HTERT RPE-1 (cell line): ENCODE measurements around the gene PRR36.

Experiments used
- in situ Hi-C: fragments of 300-500 bp; cut with MboI; formaldehyde crosslinking; loops from 4 replicates; pipeline ENCODE4 v1.14.3; 2020; ENCODE audit warnings: low sequenced_read_pairs

Gene PRR36

DNA sequence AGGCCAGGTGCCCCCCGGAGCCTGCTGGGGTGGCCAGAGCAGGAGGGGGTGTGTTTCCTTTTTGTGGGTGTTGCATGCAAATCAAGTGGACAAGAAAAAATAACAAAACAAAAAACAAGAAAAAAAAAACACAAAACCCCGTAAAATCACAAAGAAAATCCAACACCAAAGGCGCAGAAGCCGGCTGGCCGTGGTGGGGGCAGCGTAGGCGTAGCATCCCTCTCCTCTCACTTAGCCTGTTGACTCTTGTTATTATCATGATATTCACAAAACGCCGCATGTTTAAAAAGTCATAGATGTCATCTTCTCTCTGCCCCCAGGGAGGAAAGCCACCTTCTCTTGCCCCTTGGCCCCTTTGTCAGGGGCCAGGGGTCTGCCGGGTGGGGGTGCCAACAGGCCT lies 39.5 kb upstream of the PRR36 start:
- in situ Hi-C loops = no loop called here

DNA sequence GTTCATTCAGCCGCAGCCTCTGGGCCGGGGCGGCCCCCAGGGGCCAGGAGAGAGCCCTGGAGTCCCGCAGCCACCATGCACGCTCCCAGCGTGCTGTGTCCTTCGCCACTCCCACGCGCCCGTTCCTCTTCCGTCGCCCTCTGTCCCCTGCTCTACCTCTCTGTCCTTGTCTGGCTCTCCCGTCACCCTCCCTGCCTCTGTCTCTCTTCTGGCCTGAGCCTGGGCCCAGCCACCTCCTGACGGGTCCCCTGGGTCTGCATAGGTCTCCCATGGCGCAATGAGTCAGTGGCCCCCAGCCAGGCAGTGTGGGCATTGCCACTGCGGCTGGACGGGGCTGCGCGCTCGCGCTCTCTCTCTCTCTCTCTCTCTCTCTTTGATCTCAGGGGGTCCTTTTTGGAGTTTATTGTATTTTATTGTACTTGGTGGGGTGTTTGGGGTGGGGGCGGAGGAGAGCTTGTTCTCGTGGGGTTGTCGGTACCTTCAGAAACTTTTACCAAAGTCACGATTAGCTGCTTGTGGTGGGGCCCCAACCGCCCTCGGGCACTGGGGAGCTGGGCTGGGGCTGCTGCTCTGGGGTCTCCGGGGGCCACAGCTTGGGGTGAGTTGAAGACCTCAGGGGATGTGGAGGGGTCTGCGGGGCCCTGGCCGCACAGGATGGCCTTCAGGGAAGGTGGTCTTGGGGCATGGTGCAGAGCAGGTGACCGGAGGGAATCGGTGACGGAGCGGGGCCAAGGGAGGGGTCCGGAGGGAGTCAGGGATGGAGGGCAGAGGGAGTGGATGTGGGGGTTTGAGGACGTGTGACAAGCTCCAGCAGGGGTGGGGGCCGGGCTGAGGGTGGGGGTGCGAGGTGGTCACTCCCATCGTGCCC lies 38.7 kb upstream of the PRR36 start:
- in situ Hi-C loops = no loop called here

GRCh38 chr19:7912144-7912696 lies 38.0 kb upstream of the PRR36 start:
- in situ Hi-C loops = no loop called here

GRCh38 chr19:7911508-7912143 lies 37.4 kb upstream of the PRR36 start:
- in situ Hi-C loops = no loop called here

DNA sequence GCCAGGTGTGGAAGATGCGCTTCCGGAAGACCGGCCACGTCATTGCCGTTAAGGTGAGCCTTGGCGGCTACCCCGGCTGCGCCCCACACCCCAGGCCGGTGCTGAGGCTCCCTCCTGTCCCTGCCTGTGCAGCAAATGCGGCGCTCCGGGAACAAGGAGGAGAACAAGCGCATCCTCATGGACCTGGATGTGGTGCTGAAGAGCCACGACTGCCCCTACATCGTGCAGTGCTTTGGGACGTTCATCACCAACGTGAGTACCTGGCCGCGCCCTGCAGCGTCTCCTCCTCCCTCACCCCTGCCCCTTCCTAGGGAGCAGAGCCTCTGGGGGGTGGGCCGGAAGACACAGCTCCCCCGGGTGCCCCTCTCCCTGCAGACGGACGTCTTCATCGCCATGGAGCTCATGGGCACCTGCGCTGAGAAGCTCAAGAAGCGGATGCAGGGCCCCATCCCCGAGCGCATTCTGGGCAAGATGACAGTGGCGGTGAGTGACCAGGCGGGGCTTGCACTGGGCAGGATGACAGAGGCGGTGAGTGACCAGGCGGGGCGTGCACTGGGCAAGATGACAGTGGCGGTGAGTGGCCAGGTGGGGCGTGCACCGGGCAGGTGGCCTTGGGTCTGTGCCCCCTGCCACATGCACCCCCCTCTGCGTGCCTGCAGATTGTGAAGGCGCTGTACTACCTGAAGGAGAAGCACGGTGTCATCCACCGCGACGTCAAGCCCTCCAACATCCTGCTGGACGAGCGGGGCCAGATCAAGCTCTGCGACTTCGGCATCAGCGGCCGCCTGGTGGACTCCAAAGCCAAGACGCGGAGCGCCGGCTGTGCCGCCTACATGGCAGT lies 36.4 kb upstream of the PRR36 start:
- in situ Hi-C loops = no loop called here

DNA sequence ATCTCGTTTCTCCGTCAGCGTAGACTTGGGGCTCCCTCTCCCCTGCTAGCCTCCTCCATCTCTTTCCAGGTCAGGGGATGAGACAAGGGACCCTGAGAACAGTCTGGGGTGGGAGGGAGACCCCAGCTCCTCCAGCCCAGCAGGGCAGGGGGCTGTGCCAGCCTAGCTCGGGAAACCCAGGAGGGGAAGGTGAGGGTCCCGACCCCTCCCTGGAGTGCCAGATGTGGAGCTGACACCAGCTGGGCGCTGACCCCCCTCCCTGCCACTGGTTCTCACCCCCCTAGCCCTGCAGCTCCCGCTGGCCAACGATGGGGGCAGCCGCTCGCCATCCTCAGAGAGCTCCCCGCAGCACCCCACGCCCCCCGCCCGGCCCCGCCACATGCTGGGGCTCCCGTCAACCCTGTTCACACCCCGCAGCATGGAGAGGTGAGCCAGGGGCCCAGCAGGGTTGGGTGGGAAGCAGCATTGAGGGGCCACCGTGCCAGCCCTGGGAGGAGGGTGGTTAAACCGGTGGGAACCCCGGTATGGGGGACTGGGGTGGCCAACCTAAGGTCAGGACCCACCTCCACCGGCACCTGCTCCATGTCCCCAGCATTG lies 35.4 kb upstream of the PRR36 start:
- in situ Hi-C loops = no loop called here

DNA sequence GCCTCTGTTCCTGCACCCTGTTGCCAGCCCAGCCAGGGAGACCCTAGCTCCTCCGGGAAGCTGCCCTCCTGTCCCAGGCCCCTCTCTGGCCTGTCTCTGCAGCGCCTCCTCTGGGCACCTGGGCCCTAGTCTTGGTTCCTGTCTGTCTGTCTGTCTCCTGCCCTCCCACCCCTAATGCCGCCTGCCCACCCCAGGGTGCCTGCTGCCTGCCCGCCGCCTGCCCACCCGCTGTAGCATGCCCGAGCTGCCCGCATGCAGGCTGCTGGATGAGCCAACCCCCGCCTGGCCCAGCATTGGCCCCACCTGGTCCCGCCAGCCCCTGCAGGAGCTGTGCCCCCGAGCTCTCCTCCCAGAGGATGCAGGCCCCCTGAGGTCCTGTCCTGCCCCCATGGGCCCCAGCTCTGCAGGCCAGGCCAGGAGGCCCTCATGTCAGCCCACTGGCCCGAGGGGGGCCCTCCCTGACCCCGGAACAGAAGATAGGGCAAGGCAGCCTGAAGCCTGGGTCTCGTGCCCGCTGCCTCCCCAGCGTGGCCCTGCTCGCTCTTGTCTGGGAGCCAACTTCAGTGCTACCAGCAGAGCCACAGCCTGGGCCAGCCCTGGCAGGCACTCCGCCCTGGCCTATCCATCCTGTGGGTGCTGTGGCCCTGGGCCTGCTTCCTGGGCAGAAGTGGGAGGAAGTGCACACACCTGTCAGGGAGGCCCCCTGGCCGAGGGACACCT lies 34.7 kb upstream of the PRR36 start:
- in situ Hi-C loops = no loop called here

- in situ Hi-C loops = no loop called here
Measured at GRCh38 chr19:7908078-7908699, 34.0 kb upstream of the PRR36 start.

DNA sequence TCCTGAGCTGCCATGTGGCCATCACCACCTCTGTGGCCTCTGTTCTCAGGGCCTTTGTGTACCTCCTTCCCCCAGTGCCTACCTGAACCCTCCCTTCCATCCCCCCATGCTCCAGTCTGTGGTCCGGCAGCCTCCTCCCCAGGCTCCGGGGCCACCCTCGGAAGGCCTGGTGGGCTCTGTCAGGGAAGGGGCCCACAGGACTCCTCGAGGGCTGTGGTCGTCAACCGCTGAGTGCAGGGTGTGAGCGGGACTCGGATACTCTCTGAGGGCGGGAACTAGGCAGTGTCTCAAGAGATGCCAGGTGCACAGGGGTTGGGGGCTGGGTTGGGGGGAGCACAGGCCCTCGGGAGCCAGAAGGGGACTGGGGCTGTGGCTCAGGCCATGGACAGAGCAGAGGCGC lies 33.4 kb upstream of the PRR36 start:
- in situ Hi-C loops = no loop called here

GRCh38 chr19:7907122-7907521 lies 32.9 kb upstream of the PRR36 start:
- in situ Hi-C loops = no loop called here

DNA sequence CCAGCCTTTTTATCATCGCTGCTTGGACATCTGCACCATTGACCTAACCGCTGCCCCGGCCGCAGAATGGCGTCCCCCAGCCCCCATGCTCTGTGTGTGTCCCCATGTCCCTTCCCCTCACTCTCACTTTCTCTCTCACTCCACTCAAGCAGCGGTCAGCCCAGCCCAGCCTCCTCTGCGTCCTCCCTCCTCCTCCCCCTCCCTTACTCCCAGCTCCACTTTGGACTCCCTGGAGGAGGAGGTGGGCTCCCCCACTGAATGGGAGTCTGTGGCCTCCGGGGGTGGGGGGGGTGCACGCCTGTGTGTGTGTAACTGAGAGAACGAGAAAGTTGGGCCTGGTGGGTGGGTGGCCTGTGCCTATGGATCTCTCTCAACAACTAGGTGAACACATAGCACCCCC lies 31.7 kb upstream of the PRR36 start:
- in situ Hi-C loops = no loop called here

- in situ Hi-C loops = no loop called here
Measured at GRCh38 chr19:7905268-7905667, 31.1 kb upstream of the PRR36 start.

DNA sequence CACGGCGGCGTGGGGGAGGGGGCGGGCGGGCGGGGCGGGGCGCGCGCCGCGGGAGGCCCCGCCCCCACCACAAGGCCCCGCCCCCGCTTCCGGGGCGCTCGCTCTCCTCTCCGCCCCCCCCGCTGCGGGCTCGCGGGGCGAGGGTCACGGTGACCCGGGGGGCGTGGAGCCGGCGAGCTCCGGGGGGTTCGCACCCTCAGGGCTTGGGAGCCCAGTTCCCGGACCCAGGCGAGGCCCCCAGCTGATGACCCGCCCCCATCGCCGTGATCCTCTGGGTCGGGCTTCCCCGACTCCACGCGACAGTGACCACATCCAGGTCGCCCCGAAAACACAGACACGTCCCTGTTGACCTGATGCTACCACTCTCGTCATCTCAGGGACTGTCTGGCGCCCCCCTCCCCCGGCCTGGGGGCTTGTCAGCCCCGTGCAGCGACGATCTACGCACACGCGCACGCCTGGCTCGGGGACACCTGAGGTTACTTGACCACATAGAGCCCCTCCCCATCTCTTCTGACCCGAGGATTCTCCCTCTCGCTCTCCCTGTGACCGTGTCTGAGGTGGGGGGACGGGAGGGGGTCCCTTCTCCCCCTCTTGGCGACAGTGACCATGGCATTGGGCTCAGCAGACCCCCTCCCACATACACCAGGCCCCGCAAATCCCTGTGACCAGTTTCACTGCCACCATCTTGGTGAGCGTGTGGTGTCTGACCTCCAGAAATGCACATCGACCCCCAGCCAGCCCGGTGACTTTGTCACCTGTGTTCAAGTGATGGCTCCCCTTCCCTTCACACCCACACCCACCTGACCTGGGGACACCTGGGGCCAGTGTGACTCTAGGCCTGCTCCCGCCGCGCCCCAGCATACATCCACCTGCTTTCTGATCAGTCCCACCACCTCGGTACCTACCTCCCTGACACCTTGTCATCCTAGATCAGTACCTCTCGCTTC lies 30.2 kb upstream of the PRR36 start:
- in situ Hi-C loops = no loop called here

DNA sequence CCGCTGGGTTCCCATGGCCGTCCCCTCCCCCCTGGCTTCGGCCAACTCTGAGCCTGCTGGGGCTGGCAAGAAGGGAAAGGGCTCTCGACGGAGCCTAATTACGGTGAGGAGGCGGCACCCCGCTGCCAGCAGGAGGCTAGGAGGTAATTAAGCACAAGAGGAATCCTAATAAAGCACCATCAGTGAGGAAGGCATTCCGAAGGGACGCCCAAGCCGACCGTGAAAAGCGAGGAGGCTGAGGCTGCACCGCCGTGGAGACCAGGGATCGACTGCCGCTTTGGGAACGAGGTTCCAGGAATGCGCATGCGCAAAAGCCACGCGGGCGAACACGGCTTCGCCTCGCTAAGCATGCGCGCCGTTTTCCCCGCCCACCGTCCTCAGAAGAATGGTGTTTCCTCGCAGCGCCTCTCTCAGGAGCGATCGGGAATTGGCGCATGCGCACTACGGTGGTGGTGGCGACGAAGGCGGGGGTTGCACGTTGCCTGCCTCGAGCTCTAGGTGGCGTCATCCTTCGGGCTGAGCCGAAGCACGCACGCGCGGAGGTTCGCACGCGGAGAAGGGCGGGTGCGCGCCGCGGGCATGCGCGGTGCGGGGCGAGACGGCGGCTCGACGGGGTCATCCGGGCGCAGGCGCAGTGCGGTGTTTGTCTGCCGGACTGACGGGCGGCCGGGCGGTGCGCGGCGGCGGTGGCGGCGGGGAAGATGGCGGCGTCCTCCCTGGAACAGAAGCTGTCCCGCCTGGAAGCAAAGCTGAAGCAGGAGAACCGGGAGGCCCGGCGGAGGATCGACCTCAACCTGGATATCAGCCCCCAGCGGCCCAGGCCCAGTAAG lies 29.3 kb upstream of the PRR36 start, which contains the start of gene MAP2K7:
TSS of gene MAP2K7 (plus strand) at position 634 of the 830 bp plus-strand sequence. CDS start at position 702, 68 bp downstream.
- in situ Hi-C loops = no loop called here

DNA sequence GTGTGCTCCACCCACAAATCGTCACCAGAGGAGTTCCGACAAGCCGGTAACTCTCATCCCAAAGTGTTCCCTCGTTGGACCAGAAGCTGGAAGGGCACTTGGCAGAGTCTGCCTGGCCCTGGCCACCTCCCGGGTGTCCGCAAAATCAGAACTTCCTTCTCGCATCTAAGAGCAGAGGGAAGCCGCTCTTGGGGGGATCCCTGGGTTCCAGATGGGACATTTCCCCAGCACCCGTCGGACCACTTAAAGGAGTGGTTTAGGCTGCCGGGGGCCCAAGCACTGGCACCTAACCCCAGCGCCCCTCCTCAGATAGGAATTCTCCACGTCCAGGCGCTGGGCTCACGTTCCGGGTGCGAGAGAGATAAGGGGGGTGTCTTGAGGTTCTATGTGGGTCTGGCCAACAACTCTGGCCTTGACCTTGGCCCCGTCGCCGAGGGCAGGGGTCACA lies 28.6 kb upstream of the PRR36 start:
- in situ Hi-C loops = no loop called here

DNA sequence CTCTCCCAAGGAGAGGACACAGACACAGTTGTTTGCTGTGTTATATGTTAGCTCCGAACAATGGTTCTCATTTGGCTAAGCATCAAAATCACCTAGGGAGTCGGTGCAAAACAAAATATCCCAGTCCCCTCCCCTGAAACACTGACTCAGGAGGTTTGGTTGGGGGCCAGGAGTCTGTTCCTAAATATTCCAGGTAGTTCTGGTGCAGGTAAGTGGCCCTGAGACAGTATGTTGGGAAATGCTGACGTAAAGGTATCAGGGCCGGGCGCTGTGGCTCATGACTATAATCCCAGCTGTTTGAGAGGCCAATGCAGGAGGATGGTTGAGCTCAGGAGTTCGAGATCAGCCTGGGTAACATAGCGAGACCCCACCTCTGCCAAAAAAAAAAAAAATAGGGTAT lies 27.1 kb upstream of the PRR36 start:
- in situ Hi-C loops = no loop called here

DNA sequence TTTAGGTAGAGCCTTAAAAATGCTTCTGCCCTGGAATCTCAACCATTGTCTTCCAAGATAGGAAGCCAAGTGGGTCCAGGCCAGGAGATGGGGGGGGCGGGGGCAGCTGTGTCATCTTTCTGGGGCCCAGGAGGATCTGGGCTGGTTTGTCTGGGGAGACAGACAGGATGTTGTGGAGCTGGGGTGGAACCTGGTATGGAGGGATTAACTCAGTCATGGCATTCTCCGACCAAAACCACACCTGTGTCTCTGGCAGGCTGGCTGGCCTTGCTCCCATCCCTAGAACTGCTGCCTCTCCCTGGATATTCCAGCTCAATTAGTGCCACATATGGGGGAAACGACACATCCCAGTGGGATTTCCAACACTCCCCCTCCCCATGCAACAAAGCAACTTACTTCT lies 26.7 kb upstream of the PRR36 start:
- in situ Hi-C loops = no loop called here
